HFFc6 (cell line): ENCODE data around the gene CHD9. TPM values are rescaled to one million over a fixed set of nuclear protein-coding genes. Genes with fewer than 3 reads are reported as not detected.
"Not testable (repeated sequence)": the region's sequence is repeated elsewhere in the genome, so short reads cannot be mapped to it uniquely, and the experiment has no call there.

ENCODE experiments used
- DNase-seq: peaks from one replicate; pipeline ENCODE4 v3.0.0-alpha.2; 2018
- H3K27ac Mint-ChIP-seq: 2 replicates; pipeline ENCODE4 v1.8.0; 2020; ENCODE audit warnings: mild to moderate bottlenecking, mixed read lengths
- H3K27me3 Mint-ChIP-seq: 2 replicates; pipeline ENCODE4 v1.8.0; 2021; ENCODE audit warnings: mild to moderate bottlenecking, moderate library complexity, mixed read lengths; ENCODE audit not compliant: insufficient read depth
- H3K36me3 Mint-ChIP-seq: 2 replicates; pipeline ENCODE4 v1.8.0; 2021; ENCODE audit warnings: low read depth, mixed read lengths
- H3K4me1 Mint-ChIP-seq: 2 replicates; pipeline ENCODE4 v1.8.0; 2020; ENCODE audit warnings: low read depth, mixed read lengths
- H3K4me3 Mint-ChIP-seq: 2 replicates; pipeline ENCODE4 v1.8.0; 2020; ENCODE audit warnings: mild to moderate bottlenecking, moderate library complexity, mixed read lengths
- H3K9me3 Mint-ChIP-seq: 2 replicates; pipeline ENCODE4 v1.8.0; 2020; ENCODE audit warnings: mild to moderate bottlenecking, mixed read lengths
- CTCF ChIP-seq: fragments of 200-600 bp; sonication (generic); IDR thresholded peaks from 2 replicates; pipeline ENCODE4 v1.5.0; 2021; ENCODE audit warnings: antibody characterized with exemption, mild to moderate bottlenecking
- total RNA-seq, 6 experiments: library from RNA; stranded (reverse); fragmentation: NEBNext Ultra II Directional; extraction: Animal tissue kit (Norgen Biotek cat#: 25700); gene quantifications; 2 replicates in 1 of 6; 3 replicates in 5 of 6; pipeline ENCODE4 v1.2.3, GENCODE V29; 2021

Gene CHD9
- total RNA-seq, 6 experiments from 2014 or later: 39.7 to 48.8 (median 45.7) TPM

- peaks cover 13% of the 10 kb centered on the region for H3K36me3 Mint-ChIP-seq
- no peak for TF ChIP-seq CTCF
Observed at GRCh38 chr16:53175118-53175517, 120.3 kb downstream of the CHD9 start.

GRCh38 chr16:53176434-53176833 is 121.6 kb downstream of the CHD9 start:
- H3K36me3 Mint-ChIP-seq: peaks cover 13% of the 10 kb centered on the region
- H3K4me3 Mint-ChIP-seq: no peak overlapping the region
- H3K27ac Mint-ChIP-seq: no peak overlapping the region
- TF ChIP-seq CTCF: no peak
- H3K9me3 Mint-ChIP-seq: no peaks in the 10 kb centered on the region
- peaks cover 10% of the 10 kb centered on the region for H3K4me1 Mint-ChIP-seq
- DNase-seq: no peak
- H3K27me3 Mint-ChIP-seq: no peaks in the 10 kb centered on the region; the same call in 1 of the 2 replicates

More at GRCh38 chr16:53175118-53175517, 120.3 kb downstream of the CHD9 start:
- no peak for DNase-seq
- H3K4me1 Mint-ChIP-seq: peaks cover 18% of the 10 kb centered on the region
- no peaks in the 10 kb centered on the region for H3K9me3 Mint-ChIP-seq
- H3K4me3 Mint-ChIP-seq: no peak overlapping the region
- H3K27ac Mint-ChIP-seq: no peak overlapping the region
- no peaks in the 10 kb centered on the region; the same call in 1 of the 2 replicates for H3K27me3 Mint-ChIP-seq

- H3K9me3 Mint-ChIP-seq: peaks cover 11% of the 10 kb centered on the region
- no peaks in the 10 kb centered on the region for H3K27me3 Mint-ChIP-seq
- no peak overlapping the region for H3K4me3 Mint-ChIP-seq
- DNase-seq: no peak
- H3K36me3 Mint-ChIP-seq: peaks cover 40% of the 10 kb centered on the region
- no peak for TF ChIP-seq CTCF
- H3K27ac Mint-ChIP-seq: no peak overlapping the region
- H3K4me1 Mint-ChIP-seq: no peaks in the 10 kb centered on the region; the same call in 1 of the 2 replicates
Observed at GRCh38 chr16:53183442-53183841, 128.7 kb downstream of the CHD9 start.

- not testable (repeated sequence) for H3K4me1 Mint-ChIP-seq, H3K27me3 Mint-ChIP-seq, H3K27ac Mint-ChIP-seq, DNase-seq, H3K4me3 Mint-ChIP-seq
- Mint-ChIP-seq H3K36me3 (peaks cover 40% of the 10 kb centered on the region), H3K9me3 (peaks cover 11% of the 10 kb centered on the region)
Observed at GRCh38 chr16:53185741-53186140, 130.9 kb downstream of the CHD9 start.

- Mint-ChIP-seq H3K9me3 (peaks cover 11% of the 10 kb centered on the region), H3K27me3 (no peaks in the 10 kb centered on the region), H3K4me1 (peaks cover 9% of the 10 kb centered on the region), H3K27ac (no peak overlapping the region), H3K4me3 (no peak overlapping the region), H3K36me3 (peaks cover 40% of the 10 kb centered on the region)
- no peak for TF ChIP-seq CTCF
- DNase-seq: no peak
Observed at GRCh38 chr16:53187775-53188174, 133.0 kb downstream of the CHD9 start.

GRCh38 chr16:53191413-53191812 is 136.6 kb downstream of the CHD9 start:
- DNase-seq: no peak
- no peak overlapping the region for H3K4me3 Mint-ChIP-seq
- H3K27ac Mint-ChIP-seq: peak overlapping the region; percentile 1; the same call in 1 of the 2 replicates
- H3K27me3 Mint-ChIP-seq: no peaks in the 10 kb centered on the region
- H3K9me3 Mint-ChIP-seq: no peaks in the 10 kb centered on the region; the same call in 1 of the 2 replicates
- H3K36me3 Mint-ChIP-seq: peaks cover 13% of the 10 kb centered on the region
- no peak for TF ChIP-seq CTCF
- H3K4me1 Mint-ChIP-seq: peaks cover 9% of the 10 kb centered on the region
